Keratinocyte (primary cell): Measurements from ENCODE around the gene PPHLN1. TPM values are rescaled to one million over a fixed set of nuclear protein-coding genes. Genes with fewer than 3 reads are reported as not detected.

ENCODE experiments used
- DNase-seq: peaks from one replicate; pipeline ENCODE4 v3.0.0-alpha.2; 2011; ENCODE audit warnings: low read depth, missing footprints, low spot score
- FAIRE-seq: peaks from 2 replicates; lab custom pipeline; 2011; peaks lifted over from hg19 to GRCh38; lab: Jason Lieb, UNC
- H2AFZ ChIP-seq: 2 replicates; pipeline ENCODE4 v1.6.0; 2012; ENCODE audit warnings: low read length, control low read depth, inconsistent platforms; ENCODE audit not compliant: control insufficient read depth
- H3K27ac ChIP-seq: 2 replicates; pipeline ENCODE4 v1.5.1; 2011; ENCODE audit warnings: low read length; ENCODE audit not compliant: control insufficient read depth, insufficient read depth
- H3K27me3 ChIP-seq: 3 replicates; pipeline ENCODE4 v1.6.0; 2011; ENCODE audit warnings: low read length; ENCODE audit not compliant: control insufficient read depth, insufficient read depth; ENCODE audit errors: extremely low read depth
- H3K36me3 ChIP-seq, 2 experiments: 2 replicates in 1 of 2; 3 replicates in 1 of 2; pipeline ENCODE4 v1.5.1; 2011; ENCODE audit warnings: low read length in 2 of 2, mild to moderate bottlenecking in 1 of 2; ENCODE audit not compliant: control insufficient read depth in 2 of 2, insufficient read depth in 2 of 2; ENCODE audit errors: extremely low read depth in 1 of 2
- H3K4me1 ChIP-seq: 3 replicates; pipeline ENCODE4 v1.5.1; 2011; ENCODE audit warnings: low read length; ENCODE audit not compliant: control insufficient read depth, insufficient read depth; ENCODE audit errors: extremely low read depth
- H3K4me2 ChIP-seq: 3 replicates; pipeline ENCODE4 v1.6.0; 2011; ENCODE audit warnings: low read depth, low read length; ENCODE audit not compliant: control insufficient read depth, insufficient read depth; ENCODE audit errors: extremely low read depth
- H3K4me3 ChIP-seq, 3 experiments: fragments of 200-600 bp in 1 of 3; sonication (generic) in 1 of 3; 2 replicates in 2 of 3; 3 replicates in 1 of 3; pipeline ENCODE4 v1.5.1; 2011 to 2016; ENCODE audit warnings: low read length in 3 of 3, mild to moderate bottlenecking in 3 of 3, control low read depth in 2 of 3, inconsistent platforms in 1 of 3, low read depth in 1 of 3, mixed read lengths in 1 of 3, mixed run types in 1 of 3, moderate library complexity in 1 of 3; ENCODE audit not compliant: control insufficient read depth in 2 of 3, insufficient read depth in 2 of 3; ENCODE audit errors: extremely low read depth in 1 of 3
- H3K79me2 ChIP-seq: 2 replicates; pipeline ENCODE4 v1.6.0; 2012; ENCODE audit warnings: low read length; ENCODE audit not compliant: control insufficient read depth, insufficient read depth
- H3K9ac ChIP-seq: 3 replicates; pipeline ENCODE4 v1.6.0; 2011; ENCODE audit warnings: low read length; ENCODE audit not compliant: control insufficient read depth, insufficient read depth; ENCODE audit errors: extremely low read depth
- H3K9me1 ChIP-seq: 3 replicates; pipeline ENCODE4 v1.6.0; 2011; ENCODE audit warnings: low read length; ENCODE audit not compliant: control insufficient read depth, insufficient read depth; ENCODE audit errors: extremely low read depth
- H3K9me3 ChIP-seq: 2 replicates; pipeline ENCODE4 v1.5.1; 2012; ENCODE audit warnings: low read depth, low read length; ENCODE audit not compliant: control insufficient read depth
- H4K20me1 ChIP-seq: 3 replicates; pipeline ENCODE4 v1.6.0; 2011; ENCODE audit warnings: low read length; ENCODE audit not compliant: control insufficient read depth, insufficient read depth; ENCODE audit errors: extremely low read depth
- EZH2 ChIP-seq: IDR thresholded peaks from one replicate; pipeline ENCODE4 v1.6.1; 2012; ENCODE audit warnings: inconsistent platforms, mild to moderate bottlenecking, low read length, moderate library complexity
- dilution Hi-C: fragments of 300-500 bp; cut with MboI; formaldehyde crosslinking; loops from one replicate; pipeline ENCODE4 v1.7.0; 2020; ENCODE audit warnings: low sequenced_read_pairs; ENCODE audit not compliant: extremely low pct_ligation_motif_present
- polyA plus RNA-seq, 5 experiments: library from polyadenylated mRNA; depleted of rRNA in 3 of 5; stranded (reverse) in 3 of 5; stranded (forward) in 1 of 5; unstranded in 1 of 5; fragments of >200 nt; gene quantifications; 1 replicate in 1 of 5; 2 replicates in 3 of 5; 3 replicates in 1 of 5; pipeline versions ENCODE4 v1.2.1 to v1.2.3, GENCODE V29; 2011 to 2012; ENCODE audit warnings: missing spikeins in 2 of 5, low read depth in 1 of 5, low replicate concordance in 1 of 5
- small RNA-seq, 3 experiments: library from RNA; depleted of rRNA; stranded (forward); fragments of <200 nt; gene quantifications; one replicate each; pipeline ENCODE3, GENCODE V24; 2012; ENCODE audit warnings: low read depth in 3 of 3, low replicate concordance in 1 of 3; ENCODE audit not compliant: insufficient read length in 3 of 3
- TF ChIP-seq, protein P1 (sequence below), 3 experiments: IDR thresholded peaks in 1 of 3; conservative IDR thresholded peaks in 1 of 3; optimal IDR thresholded peaks in 1 of 3; 2 replicates in 2 of 3; 3 replicates in 1 of 3; pipeline versions ENCODE3 to v1.5.1; 2011; ENCODE audit warnings: low read length in 3 of 3, mild to moderate bottlenecking in 3 of 3, moderate library complexity in 2 of 3, control low read depth in 1 of 3, inconsistent platforms in 1 of 3; ENCODE audit not compliant: insufficient read depth in 2 of 3; ENCODE audit errors: extremely low read depth in 1 of 3

PPHLN1 gene
- polyA plus RNA-seq, 1 donor (not counting 4 experiments of a cell fraction or from before 2014, with no cell fraction given) = 95.5 TPM

- no peak for FAIRE-seq
- Histone ChIP-seq H3K4me1 (no peaks in the 10 kb centered on the region), H3K27ac (no peak overlapping the region), H2AFZ (no peak overlapping the region), H3K9me1 (no peaks in the 10 kb centered on the region), H3K9me3 (no peaks in the 10 kb centered on the region), H3K9ac (no peak overlapping the region), H3K27me3 (no peaks in the 10 kb centered on the region), H3K4me2 (no peak overlapping the region), H3K36me3 (no peaks in the 10 kb centered on the region), H3K4me3 (no peak overlapping the region), H3K79me2 (no peaks in the 10 kb centered on the region), H4K20me1 (no peaks in the 10 kb centered on the region)
- DNase-seq = no peak
- dilution Hi-C loops = no loop called here
- TF ChIP-seq EZH2 = no peak
- TF ChIP-seq, protein P1, sequence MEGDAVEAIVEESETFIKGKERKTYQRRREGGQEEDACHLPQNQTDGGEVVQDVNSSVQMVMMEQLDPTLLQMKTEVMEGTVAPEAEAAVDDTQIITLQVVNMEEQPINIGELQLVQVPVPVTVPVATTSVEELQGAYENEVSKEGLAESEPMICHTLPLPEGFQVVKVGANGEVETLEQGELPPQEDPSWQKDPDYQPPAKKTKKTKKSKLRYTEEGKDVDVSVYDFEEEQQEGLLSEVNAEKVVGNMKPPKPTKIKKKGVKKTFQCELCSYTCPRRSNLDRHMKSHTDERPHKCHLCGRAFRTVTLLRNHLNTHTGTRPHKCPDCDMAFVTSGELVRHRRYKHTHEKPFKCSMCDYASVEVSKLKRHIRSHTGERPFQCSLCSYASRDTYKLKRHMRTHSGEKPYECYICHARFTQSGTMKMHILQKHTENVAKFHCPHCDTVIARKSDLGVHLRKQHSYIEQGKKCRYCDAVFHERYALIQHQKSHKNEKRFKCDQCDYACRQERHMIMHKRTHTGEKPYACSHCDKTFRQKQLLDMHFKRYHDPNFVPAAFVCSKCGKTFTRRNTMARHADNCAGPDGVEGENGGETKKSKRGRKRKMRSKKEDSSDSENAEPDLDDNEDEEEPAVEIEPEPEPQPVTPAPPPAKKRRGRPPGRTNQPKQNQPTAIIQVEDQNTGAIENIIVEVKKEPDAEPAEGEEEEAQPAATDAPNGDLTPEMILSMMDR (optimal IDR thresholded peaks at IDR 0.05 in 1 of 3, IDR thresholded peaks at IDR 0.05 in 1 of 3, conservative IDR thresholded peaks at IDR 0.05 in 1 of 3; ENCODE audit: extremely low read depth in 1 of 3, insufficient read depth in 2 of 3, low read length in 3 of 3) = no peak
Observed at GRCh38 chr12:42490261-42490842, 164.4 kb downstream of the PPHLN1 start.

Small RNAs within 50 kb of the gene (small RNA-seq; reads per million reads assigned to genes)
- gene MIR7851 = 0 reads per million in 3 experiments
- 0 reads per million in 3 experiments for gene RF00019
- gene RF00090 = 0 reads per million in 3 experiments
- gene RNU6-249P = 0 reads per million in 3 experiments

Other genes starting within 250 kb of the PPHLN1 start
- 4.3 to 8.1 TPM (median 5.3 TPM) in 3 replicates for gene GXYLT1, start 181.3 kb upstream of the PPHLN1 start, polyA plus RNA-seq
- 9.0 to 15.3 TPM (median 10.1 TPM) in 3 replicates for gene YAF2, start 87.9 kb upstream of the PPHLN1 start, polyA plus RNA-seq
- gene ZCRB1, start 73 bp upstream of the PPHLN1 start, polyA plus RNA-seq = 29.9 to 41.6 TPM (median 39.1 TPM) in 3 replicates